Upper lobe of left lung (tissue), 4 donors: ENCODE results near the gene MATCAP1.

Experiments used
- POLR2A ChIP-seq, 4 donors: fragments of 450-650 bp; IDR thresholded peaks; one replicate each; pipeline ENCODE4 v1.5.1; 2016 to 2017; ENCODE audit warnings: antibody characterized with exemption in 4 of 4, mild to moderate bottlenecking in 2 of 4
- TF ChIP-seq, protein P1 (sequence below), 6 experiments: fragments of 450-650 bp in 4 of 6; fragments of 200-600 bp in 2 of 6; sonication (generic) in 2 of 6; IDR thresholded peaks; one replicate each; pipeline ENCODE4 v1.5.1; 2016 to 2019; ENCODE audit warnings: antibody characterized with exemption in 6 of 6

DNA sequence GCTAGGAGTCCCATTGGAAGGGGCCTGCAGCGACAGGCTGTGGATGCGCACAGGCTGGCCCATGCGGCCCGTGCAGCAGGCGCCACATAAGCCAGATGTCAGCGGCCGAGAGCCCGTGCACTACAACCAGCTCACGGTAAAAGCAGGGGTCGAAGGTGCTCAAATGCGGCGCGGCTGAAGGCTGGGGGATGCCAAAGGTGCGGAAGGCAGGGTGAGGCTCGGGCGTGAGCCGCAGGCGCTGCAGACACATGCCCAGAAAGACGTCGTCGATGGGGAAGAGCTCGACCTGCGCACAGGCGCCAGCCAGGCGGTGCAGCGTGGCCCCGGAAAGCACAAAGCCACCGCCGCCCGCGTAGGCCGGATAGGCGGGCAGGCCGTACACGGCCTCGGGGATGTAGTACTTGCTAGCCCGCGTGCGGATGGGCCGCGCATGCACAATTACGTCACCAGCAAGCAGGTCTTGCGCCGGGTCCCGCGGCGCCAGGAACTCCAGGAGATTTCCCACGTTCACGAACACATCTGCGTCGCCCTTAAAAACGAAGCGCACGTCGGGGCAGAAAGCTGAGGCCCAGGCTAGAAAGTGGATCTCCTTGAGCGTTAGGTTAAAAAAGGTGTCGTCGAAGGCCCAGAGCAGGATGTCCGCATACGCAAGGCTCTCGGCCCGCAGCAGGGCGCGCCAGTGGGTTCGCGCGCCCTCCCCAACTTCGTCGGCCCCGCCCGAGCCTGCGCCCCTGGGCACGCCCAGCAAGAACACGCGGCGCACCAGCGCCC lies 34.3 kb downstream of the MATCAP1 start:
- TF ChIP-seq, protein P1, sequence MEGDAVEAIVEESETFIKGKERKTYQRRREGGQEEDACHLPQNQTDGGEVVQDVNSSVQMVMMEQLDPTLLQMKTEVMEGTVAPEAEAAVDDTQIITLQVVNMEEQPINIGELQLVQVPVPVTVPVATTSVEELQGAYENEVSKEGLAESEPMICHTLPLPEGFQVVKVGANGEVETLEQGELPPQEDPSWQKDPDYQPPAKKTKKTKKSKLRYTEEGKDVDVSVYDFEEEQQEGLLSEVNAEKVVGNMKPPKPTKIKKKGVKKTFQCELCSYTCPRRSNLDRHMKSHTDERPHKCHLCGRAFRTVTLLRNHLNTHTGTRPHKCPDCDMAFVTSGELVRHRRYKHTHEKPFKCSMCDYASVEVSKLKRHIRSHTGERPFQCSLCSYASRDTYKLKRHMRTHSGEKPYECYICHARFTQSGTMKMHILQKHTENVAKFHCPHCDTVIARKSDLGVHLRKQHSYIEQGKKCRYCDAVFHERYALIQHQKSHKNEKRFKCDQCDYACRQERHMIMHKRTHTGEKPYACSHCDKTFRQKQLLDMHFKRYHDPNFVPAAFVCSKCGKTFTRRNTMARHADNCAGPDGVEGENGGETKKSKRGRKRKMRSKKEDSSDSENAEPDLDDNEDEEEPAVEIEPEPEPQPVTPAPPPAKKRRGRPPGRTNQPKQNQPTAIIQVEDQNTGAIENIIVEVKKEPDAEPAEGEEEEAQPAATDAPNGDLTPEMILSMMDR (IDR thresholded peaks at IDR 0.05) = peak in 1 of 6 experiments; percentile 10
- TF ChIP-seq POLR2A (IDR thresholded peaks at IDR 0.05) = no peak
